GM19455 (cell line): ENCODE results near the gene TMEM114.
"Not testable (repeated sequence)": the region's sequence is repeated elsewhere in the genome, so short reads cannot be mapped to it uniquely, and the experiment has no call there.

Experiments
- ATAC-seq: cut with Tn5 transposase; IDR thresholded peaks from one replicate; pipeline ENCODE4 v1.9.1; 2021; ENCODE audit not compliant: unreplicated experiment

TMEM114 gene

DNA sequence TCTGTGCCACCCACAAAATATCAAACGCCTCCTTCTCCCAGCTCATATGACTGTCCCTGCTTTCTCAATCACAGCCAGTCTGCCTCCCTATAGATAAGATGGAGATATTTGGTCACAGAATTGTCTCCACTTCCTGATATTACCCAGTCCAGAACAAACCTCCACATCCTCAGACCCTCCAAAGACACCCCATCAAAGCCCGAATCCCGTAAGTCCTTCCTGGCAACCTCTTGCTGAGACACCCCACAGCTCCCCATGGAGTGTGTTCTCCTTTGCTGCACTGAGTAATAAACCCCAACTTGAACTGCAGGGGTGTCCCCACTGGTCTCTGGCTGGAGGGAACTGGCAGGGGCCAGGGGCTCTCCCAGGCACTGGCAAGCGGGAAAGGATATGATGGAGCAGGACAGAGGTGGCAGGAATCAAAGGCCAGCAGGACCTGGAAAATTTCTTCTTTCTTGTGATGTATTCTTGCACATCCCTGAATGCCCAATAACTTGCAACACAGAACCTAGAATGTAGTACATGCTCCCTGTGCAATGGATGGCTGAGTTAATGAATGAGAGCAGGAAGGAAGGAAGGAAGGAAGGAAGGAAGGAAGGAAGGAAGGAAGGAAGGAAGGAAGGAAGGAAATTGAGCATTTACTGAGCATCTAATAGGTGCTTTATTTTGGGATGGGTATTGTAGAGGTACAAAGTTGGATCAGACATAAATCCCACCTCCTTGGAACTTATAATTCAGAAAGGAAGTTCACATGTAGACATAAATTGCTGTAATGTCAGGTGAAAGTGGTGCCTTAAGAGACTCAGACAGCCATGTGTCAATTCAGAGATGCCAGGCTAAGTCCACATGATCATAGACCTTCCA lies 13.9 kb downstream of the TMEM114 start:
- ATAC-seq, result no peak

DNA sequence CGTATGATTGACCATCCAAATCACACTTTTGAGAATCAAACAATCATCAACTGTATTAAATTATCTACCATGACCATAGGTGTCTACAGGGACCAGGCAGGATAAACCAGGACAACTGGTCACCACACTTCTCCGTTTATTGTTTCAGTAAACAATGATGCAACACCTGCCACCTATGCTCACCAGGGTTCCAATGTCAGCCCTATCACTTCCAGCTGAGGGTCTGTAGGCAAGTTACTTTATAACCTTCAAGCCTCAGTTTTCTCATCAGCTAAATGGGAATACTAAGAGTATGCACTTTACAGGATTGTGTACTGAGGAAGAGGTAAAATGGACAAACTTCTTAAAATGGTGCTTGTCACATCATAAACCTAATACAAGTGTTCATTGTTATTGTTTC lies 14.9 kb downstream of the TMEM114 start:
- ATAC-seq, result no peak

- no peak for ATAC-seq
These were observed 17.2 kb downstream of the TMEM114 start for GRCh38 chr16:8572919-8573724.

- ATAC-seq, result no peak
These were observed 18.0 kb downstream of the TMEM114 start for GRCh38 chr16:8572063-8572918.

DNA sequence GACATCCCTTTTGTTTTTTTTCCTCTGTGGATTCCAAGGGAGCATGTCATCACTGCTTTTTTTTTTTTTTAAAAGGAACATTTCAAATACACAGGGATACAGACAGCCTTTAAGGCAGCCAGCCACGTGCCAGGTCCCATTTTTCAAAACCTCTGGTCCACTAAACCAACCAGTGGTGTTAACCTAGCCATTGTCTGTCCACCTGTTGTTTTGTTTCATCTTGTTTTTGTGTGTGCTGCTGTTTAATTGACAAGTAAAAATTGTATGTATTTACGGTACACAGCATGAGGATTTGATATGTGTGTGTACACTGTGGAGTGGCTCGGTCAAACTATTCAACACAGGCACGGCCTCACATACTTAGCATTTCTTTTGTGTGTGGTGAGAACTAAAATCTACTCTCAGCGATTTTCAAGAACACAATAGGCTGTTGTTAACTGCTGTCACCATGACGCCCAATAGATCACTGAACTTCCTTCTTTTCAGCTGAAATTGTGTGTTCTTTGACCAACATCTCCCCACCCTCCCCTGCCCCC lies 19.2 kb downstream of the TMEM114 start:
- ATAC-seq, result no peak

GRCh38 chr16:8570393-8570792 lies 19.9 kb downstream of the TMEM114 start:
- ATAC-seq, result not testable (repeated sequence)

- no peak for ATAC-seq
These were observed 20.5 kb downstream of the TMEM114 start for GRCh38 chr16:8569650-8570346.

- ATAC-seq, result no peak
These were observed 22.1 kb downstream of the TMEM114 start for GRCh38 chr16:8568231-8568617.

DNA sequence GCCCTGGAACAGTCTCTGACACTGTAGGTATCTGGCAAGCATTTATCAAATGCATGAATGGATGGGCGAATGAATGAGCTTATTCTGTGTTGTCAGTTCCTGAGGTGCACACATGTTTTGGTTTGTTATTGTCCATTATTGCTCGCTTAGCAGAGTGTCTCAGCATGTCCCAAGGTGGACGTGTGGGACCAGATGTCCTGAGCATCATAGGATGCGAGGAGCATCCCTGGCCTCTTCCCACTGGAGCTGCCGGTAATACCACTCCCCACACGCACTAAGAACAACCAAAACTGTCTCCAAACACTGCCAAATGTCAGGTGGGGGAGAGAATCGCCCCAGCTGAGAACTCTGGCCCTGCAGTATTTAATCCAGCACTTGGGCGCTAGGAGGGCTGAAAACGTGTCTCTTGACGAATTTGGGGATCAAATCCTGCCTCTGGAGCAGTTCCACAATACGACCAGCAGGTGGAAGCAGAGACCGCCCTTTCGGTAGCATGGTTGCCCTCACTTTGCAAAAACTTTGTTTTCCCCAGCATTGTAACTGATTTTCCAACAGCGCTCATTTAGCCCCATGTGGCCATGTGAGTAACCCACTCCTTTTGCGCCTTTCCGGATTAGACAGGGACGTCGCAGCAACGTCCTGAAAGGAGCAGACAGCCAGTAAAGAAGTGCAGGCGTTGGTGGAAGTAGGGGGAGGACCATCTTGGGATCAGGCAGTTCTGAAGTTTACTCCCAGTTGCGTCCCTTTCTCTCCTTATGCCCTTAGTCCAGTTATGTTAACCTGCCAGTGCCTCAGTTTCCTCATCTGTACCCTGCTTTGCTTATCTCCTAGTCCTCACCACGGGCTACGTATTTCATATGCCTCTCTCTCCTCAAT lies 22.7 kb downstream of the TMEM114 start:
- ATAC-seq, result peak; percentile 85

GRCh38 chr16:8565498-8565897 lies 24.8 kb downstream of the TMEM114 start:
- no peak for ATAC-seq

GRCh38 chr16:8564934-8565345 lies 25.4 kb downstream of the TMEM114 start:
- no peak for ATAC-seq

DNA sequence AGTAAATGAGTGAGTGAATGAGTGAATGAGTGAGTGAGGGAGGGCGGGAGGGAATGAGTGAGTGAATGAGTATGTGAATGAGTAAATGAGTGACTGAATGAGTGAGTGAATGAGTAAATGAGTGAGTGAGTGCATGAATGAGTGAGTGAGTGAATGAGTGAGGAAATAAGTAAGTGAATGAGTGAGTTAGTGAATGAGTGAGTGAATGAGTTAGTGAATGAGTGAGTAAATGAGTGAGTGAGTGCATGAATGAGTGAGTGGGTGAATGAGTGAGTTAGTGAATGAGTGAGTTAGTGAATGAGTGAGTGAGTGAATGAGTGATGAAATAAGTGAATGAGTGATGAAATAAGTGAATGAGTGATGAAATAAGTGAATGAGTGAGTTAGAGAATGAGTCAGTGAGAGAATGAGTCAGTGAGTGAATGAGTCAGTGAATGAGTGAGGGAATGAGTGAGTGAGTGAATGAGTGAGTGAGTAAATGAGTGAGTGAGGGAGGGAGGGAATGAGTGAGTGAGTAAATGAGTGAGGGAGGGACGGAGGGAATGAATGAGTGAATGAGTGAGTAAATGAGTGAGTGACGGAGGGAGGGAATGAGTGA lies 26.3 kb downstream of the TMEM114 start:
- ATAC-seq, result not testable (repeated sequence)

DNA sequence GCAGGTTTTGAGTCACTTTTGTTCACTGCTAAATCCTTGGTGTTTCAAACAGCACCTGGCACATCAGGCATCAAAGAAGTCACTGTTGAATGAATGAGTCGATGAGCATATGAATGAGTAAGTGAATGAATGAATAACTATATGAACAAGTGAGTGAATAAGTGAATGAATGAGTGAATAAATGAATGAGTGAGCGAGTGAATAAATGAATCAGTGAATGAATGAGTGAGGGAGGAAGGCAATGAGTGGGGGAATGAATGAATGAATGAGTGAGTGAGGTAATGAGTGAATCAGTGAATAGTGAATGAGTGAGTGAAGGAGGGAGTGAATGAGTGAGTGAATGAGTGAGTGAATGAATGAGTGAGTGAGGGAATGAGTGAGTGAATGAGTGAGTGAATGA lies 28.8 kb downstream of the TMEM114 start:
- no peak for ATAC-seq

DNA sequence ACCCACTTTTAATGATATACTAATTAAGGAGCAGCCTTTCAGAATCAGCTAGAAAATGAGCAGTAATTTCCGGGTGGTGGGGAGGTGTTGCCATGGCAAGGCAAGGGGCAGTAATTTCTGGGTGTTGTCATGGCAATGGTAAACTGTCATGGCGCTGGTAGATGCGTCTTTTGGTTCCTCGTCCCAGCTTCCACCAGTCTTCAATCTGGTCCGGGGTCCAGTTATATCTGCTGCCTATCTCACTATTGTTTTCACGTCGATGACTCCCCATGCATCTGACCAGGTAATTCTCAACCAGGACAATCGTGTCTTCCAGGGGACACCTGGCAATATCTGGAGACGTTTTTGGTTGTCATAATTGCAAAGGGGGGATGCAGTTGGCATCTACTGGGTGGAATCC lies 34.9 kb downstream of the TMEM114 start:
- no peak for ATAC-seq

DNA sequence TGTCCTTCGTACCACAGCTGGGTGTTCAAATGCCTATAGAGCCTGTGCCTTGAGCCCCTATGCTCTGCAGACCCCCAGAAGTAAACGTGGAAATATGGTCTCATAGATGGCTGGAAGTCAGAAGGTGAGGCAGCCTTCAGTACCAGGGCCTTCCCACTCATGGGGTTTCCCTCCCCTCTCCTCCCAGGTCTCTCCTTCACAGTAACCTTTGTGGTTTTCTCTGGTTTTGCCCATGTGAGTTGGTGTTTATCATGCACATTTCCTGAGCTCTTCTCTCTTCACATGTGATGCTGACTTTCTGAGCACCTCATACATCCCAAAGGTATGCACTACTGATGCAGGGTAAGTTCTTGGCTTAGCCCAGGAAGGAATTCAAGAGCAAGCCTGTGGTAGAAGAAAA lies 35.4 kb downstream of the TMEM114 start:
- ATAC-seq, result no peak

DNA sequence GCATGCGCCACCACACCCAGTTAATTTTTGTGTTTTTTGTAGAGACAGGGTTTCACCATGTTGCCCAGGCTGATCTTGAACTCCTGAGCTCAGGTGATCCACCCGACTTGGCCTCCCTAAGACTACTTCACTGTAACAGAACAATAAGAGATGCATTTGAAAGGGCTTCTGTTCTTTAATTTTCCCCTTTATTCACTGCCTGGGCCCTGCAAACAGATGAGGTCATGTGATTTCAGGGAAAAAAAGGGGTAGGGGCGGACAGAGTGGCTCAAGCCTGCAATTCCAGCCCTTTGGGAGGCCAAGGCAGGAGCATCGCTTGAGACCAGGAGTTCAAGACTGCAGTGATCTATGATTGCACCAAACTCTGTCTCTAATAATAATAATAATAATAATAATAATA lies 36.3 kb downstream of the TMEM114 start:
- no peak for ATAC-seq

DNA sequence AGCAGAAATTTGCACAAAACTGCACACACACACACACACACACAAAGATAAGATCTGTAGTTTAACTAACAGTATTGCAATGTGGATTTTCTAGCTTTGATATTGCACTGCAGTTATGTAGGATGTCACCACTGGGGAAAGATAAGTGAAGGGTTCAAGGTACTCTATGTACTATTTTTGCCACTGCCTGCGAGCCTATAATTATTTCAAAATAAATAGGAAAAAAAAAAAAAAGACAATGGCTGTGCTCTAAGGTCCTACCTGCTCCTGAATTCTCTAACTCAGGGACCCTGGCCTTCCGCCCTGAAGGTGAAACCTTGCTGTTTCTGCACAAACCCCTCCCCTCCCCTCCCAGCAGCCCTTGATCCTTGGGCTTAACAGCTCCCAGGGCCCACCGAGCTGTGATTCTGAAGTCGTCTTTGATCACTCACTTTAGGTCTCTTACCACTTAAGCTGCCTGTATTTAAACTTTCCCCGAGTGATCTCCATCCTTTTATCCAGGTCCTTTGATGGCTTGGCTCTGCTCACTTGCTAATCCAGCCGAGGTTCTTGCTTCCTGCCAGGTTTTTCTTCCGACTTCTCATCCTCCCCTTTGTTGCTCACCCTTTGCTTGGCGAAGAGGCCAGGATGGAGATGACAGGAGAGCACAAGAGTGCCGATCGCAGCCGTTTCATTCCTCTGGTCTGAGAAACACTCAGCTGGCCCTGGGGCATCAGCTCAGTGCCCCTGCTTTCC lies 37.7 kb downstream of the TMEM114 start:
- no peak for ATAC-seq
